Kidney epithelial cell (primary cell): ENCODE measurements around the gene ABCC8. TPM values are rescaled to one million over a fixed set of nuclear protein-coding genes. Genes with fewer than 3 reads are reported as not detected.

Source experiments
- DNase-seq: peaks from one replicate; pipeline ENCODE4 v3.0.0-alpha.2; 2010; ENCODE audit warnings: low read depth
- H3K27me3 ChIP-seq: 2 replicates; pipeline ENCODE4 v1.6.0; 2011; ENCODE audit warnings: low read length; ENCODE audit not compliant: control insufficient read depth, insufficient read depth
- H3K36me3 ChIP-seq: 2 replicates; pipeline ENCODE4 v1.5.1; 2011; ENCODE audit warnings: low read length; ENCODE audit not compliant: control insufficient read depth, insufficient read depth
- H3K4me3 ChIP-seq: 2 replicates; pipeline ENCODE4 v1.5.1; 2011; ENCODE audit warnings: low read depth, mild to moderate bottlenecking, control low read depth, low read length
- total RNA-seq: library from RNA; depleted of rRNA; stranded (reverse); fragments of >200 nt; gene quantifications from 2 replicates; pipeline ENCODE4 v1.2.3, GENCODE V29; 2015
- TF ChIP-seq, protein P1 (sequence below): IDR thresholded peaks from 2 replicates; pipeline ENCODE4 v1.5.1; 2011; ENCODE audit warnings: mild to moderate bottlenecking, moderate library complexity, low read length, control low read depth, inconsistent platforms; ENCODE audit not compliant: insufficient read depth, poor library complexity, severe bottlenecking

The ABCC8 gene
- total RNA-seq, 1 donor from 2014 or later = not detected

DNA sequence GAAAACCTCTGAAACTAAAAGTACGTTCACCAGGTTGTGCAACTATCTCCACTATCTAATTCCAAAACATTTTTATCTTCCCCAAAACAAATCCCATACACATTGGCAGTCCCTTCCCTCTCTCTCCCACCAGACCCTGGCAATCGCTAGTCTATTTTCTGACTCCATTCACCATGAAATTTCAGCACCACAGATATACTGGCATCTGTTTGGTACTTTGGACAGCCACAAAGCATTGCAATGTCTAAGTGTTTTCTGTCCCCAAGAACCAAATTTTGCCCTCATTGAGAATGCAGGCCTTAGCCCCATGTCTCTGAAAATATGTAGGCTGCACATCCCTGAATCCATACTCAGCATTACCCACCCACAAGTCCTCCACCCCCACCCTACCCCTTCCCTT lies 60.2 kb downstream of the ABCC8 start:
- TF ChIP-seq, protein P1, sequence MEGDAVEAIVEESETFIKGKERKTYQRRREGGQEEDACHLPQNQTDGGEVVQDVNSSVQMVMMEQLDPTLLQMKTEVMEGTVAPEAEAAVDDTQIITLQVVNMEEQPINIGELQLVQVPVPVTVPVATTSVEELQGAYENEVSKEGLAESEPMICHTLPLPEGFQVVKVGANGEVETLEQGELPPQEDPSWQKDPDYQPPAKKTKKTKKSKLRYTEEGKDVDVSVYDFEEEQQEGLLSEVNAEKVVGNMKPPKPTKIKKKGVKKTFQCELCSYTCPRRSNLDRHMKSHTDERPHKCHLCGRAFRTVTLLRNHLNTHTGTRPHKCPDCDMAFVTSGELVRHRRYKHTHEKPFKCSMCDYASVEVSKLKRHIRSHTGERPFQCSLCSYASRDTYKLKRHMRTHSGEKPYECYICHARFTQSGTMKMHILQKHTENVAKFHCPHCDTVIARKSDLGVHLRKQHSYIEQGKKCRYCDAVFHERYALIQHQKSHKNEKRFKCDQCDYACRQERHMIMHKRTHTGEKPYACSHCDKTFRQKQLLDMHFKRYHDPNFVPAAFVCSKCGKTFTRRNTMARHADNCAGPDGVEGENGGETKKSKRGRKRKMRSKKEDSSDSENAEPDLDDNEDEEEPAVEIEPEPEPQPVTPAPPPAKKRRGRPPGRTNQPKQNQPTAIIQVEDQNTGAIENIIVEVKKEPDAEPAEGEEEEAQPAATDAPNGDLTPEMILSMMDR = no peak
- no peak overlapping the region for H3K4me3 ChIP-seq
- no peaks in the 10 kb centered on the region for H3K36me3 ChIP-seq
- DNase-seq = no peak
- H3K27me3 ChIP-seq = peaks cover 38% of the 10 kb centered on the region

DNA sequence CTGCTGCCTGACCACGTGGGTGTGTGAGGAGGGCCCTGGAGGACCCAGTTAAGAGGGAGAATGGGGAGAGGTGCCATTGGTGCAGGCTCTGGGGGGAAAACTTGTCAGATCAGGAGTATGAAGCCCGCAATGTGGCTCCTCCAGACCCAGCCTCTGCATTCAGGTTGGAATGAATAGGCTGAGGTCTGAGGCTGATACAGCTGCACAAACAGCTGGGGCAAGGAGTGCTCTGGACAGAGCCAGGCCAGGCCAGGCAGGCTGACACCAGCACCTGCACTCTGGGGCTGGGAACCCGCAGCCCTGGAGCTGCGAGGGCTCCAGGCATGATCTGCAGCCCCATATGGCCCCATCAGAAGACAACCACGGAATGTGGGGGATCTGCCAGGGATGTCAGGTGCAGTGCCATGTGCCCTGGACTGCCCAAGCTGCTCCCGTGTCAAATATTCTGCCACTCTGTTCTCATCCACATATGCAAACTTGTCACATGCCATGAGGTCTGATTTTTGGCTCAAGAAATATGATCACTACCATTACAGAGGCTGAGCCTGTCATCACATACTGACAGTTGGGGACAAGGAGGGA lies 61.0 kb downstream of the ABCC8 start:
- Histone ChIP-seq H3K27me3 (peaks cover 36% of the 10 kb centered on the region), H3K36me3 (no peaks in the 10 kb centered on the region), H3K4me3 (no peak overlapping the region)
- no peak for DNase-seq
- TF ChIP-seq, protein P1 = no peak

DNA sequence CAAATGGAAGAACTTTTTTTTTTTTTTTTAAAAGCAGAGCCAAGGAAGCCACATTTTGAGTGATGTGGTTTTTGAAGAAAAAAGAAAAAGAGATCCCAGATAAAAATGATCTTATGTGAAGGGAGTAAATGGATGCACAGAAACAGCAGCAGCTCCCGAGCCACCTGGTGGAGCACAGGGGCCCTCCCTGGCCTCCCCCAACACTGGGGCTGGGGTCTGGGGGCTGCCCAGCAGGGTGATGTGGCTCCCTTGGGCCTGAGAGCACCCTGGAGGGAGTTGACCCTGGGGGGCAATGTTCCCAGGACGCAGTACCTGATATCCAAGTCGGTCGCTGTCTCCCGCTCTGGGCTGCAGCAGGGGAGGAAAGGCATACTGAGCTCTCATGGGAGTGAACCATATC lies 61.7 kb downstream of the ABCC8 start:
- TF ChIP-seq, protein P1 = no peak
- Histone ChIP-seq H3K4me3 (no peak overlapping the region), H3K27me3 (peaks cover 31% of the 10 kb centered on the region), H3K36me3 (no peaks in the 10 kb centered on the region)
- DNase-seq = no peak

DNA sequence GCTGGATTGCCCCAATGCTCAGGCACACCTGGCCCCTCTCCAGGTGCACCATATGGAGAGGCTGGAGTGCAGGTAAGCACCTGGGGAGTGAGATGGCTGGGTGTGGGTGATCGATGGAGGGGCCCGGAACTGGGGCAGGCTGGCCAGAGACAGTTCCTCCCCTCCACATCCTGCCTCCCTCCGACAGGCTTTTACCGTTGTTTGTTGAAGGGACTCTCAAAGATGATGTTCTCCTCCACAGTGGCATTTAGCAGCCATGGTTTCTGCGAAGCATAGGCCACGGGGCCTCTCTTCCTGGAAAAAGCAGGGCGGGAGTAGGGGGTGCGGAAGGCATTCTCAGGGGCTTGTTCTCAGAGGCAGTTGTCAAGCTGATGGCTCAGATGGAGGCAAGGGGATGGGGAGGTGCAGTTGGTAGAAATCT lies 62.3 kb downstream of the ABCC8 start:
- Histone ChIP-seq H3K4me3 (no peak overlapping the region), H3K36me3 (no peaks in the 10 kb centered on the region), H3K27me3 (peaks cover 26% of the 10 kb centered on the region)
- no peak for DNase-seq
- TF ChIP-seq, protein P1 = no peak

DNA sequence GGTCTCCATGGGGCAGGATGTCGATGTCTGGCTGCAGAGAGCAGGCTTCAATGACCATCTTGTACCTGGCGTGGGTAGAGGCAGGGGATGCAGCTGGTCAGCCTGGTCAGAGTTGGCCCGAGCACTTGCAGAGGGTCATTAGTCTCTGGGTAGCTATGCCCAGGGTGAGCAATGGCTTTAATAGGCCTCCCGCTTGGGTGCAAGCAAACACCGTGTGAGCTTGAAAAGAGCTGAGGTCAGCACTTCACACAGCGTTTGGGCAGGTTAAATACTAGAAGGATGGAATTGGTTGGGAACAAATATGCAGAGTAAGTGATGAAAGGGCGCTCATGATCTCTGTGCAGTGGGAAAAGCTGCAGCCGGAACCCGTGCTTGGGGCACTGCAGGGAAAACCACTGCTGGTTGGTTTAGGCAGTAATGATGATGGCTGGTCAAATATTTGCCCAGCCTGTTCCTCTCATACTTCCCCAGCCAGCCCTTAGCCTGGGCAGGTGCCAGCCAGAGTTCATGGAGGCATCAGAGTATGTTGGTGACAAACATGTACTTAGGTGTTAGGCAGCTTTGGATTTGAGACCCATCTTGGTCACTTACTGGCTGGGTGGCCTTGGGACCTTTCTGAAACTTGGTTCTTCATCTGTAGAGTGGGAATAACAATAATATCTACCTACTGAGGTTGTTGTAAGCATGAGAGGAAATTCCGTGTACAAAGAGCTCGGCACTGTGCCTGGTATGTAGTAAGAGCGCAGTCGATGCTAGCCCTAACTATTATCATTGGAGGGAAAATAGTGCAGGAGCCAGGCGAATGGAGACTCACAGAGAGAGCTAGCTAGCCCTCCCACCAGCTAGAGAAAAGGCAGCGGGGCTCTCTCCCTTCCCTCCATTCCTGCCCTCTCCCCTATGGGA lies 63.0 kb downstream of the ABCC8 start:
- peaks cover 23% of the 10 kb centered on the region for H3K27me3 ChIP-seq
- H3K4me3 ChIP-seq = no peak overlapping the region
- H3K36me3 ChIP-seq = no peaks in the 10 kb centered on the region
- DNase-seq = no peak
- TF ChIP-seq, protein P1 = no peak
